NOMO-1 treated with DMSO at 0.1 percent for 48 hours (cell line): ENCODE results near the gene CCDC50.

ENCODE experiments used
- DNase-seq: peaks from one replicate; lab custom pipeline; 2025; ENCODE audit not compliant: unreplicated experiment; lab: John Stamatoyannopoulos, UW

CCDC50 gene

DNA sequence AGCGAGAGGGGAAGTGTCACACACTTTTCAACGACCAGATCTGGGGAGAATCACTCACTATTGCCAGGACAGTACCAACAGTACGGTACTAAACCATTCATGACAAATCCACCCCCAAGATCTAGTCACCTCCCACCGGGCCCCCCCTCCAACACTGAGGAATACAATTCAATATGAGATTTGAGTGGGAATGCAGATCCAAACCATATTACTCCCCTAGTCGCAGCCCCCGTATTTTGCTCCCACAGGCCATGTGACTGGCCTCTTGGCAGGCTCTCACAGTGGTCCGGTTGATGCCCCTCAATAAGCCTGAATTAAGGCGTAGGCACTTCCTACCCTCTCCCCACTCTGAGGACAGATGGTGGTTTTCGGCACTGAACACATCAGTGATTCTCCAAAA lies 86.4 kb downstream of the CCDC50 start:
- DNase-seq: peak; percentile 18

DNA sequence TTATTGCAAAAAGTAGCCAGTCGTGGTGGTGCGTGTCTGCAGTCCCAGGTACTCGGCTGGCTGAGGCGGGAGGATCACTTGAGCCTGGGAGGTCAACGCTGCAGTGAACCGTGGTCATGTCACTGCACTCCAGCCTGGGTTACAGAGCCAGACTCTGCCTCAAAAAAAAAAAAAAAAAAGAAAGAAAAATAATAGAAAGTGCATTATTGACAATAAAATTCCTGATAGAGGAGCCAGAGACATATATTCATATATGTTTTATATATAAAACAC lies 88.2 kb downstream of the CCDC50 start:
- DNase-seq: no peak

DNA sequence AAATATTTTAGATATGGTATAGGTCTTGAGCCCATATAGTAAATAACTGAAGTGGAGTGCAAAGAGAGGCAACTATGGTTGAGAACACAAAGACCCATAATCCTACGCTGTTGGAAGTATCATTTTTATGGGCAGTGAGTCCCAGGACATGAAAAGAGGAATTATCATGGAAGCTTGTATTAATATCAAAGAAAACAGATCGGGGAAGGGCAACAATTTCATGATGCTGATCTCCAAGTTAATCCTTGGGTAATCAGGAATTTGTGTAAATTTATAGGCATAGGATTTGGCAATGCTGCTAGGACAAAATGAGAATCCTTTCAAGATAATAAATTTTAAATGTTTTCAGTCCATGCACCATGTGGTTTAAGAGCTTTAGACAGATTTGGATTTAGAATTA lies 91.6 kb downstream of the CCDC50 start:
- DNase-seq: no peak

DNA sequence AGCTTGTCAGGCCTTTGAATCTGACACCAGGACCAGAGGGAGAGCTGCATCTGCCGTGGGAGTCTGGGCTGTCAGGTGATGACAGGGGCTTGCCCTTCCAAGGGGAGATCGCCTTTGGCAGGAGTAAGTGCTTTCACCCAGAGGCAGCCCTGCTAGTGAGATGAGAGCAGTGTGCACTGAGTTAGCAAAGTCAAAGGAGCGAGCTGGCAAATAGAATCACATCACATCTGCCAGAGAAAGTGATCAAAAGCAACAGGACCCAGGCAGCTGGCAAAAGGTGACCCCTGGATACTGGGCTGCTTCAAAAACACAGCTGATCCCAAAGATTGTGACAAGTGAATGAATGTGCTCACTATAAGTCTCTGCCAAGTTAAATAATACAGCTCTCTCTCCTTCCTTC lies 95.7 kb downstream of the CCDC50 start:
- DNase-seq: no peak

DNA sequence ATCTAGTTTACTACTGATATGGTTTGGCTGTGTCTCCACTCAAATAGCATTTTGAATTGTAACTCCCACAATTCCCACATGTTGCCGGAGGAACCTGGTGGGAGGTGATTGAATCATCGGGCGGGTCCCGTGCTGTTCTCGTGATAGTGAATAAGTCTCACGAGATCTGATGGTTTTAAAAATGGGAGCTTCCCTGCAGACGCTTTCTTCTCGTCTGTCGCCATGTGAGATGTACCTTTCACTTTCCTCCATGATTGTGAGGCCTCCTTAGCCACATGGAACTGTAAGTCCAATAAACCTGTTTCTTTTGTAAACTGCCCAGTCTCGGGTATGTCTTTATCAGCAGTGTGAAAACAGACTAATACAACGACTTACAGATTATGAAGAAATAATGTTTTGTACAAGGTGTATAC lies 96.1 kb downstream of the CCDC50 start:
- DNase-seq: no peak

DNA sequence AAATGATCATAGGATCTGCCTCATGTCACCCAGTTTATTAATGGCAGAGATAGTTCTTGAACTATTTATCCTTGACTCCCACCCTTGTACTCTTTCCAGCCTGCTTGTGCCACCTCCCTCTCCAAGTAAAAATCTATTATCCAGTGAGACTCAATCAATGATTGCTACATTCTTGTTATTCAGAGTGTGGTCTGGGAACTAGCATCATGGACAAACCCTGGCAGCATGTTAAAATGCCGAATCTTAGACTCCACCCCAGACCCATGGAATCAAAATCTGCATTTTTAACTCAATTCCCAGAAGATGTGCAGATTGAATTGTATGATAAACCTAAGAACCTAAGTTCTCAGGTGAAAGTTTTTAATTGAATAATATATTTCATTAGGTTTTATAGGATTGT lies 97.1 kb downstream of the CCDC50 start:
- no peak for DNase-seq

DNA sequence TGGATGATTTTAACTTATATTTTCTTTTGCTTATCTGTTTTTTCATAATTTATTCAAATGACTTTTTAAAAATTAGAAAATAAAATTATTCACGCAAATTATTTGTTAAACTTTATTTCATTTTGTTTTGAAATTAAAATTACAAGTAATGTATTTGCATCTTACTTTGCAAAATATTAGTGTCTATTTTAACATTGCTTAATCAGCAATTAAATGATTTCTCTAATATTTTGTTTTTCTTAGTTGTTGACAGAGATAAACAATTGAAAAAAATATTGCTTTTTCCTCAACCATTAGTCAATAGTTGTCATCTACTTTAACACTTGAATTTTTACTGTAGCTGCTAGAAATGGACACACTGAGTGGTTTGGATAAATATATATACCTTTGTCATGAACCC lies 99.0 kb downstream of the CCDC50 start:
- no peak for DNase-seq

DNA sequence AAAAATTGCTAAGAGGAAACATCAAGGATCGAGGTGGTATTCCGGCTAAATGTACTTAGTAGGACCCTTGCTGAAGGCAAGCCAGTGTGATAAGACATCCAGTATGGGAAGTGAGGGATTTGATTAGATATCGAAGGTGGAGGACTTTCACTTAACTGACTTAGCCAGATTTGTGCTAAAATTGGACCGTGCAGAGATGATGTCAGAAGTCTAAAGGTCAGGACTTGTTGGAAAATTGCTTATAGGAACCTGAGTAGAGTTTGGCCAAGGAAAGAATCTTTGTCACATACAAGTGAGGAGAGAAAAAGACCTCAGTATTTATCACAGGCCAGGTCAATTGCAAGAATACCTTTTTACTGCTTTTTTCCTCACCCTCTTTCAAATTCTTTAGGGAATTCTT lies 100.9 kb downstream of the CCDC50 start:
- DNase-seq: no peak

DNA sequence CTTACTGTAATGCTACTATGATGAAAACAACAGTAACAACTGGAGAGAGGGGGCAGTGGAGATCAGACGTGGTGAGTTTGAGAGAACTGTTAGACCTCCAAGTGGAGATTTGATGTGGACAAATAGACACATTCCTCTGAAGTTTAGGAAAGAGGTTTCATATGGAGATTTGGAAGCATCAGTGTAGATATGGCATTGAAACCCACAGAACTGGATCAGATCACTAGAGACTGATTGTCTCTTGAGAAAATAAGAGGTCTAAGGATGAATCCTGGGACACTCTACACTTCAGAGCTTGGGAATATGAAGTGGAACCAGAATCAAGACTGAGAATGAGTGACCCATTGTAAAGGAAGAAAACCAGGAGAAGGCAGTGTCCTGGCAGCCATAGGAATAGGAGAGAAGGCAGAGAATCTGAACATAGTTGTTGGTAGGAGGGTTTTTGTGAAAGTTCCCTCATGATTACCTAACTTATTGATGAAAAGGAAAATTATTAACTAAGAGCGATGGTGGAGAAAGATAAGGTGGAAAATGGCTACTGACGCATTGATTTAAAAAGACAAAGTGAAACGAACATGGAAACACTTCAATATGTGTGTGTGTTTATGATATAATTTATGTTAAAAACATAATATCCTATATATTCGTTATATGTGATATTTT lies 102.1 kb downstream of the CCDC50 start:
- no peak for DNase-seq

DNA sequence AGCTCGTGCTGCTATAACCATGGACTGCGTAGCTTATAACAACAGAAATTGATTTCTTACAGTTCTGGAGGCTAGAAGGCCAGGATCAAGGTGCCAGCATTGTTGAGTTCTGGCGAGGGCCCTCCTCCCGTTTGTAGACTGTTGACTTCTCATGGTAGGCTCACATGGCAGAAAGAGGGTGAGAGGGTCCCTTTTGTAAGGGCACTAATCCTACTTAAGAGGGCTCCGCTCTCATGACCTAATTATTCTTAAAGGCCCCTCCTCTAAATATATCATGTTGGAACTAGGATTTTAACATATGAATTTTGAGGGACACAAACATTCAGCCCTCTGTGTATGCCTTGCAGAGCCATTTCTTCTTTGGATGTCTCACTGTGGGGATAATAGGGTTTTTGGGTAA lies 103.0 kb downstream of the CCDC50 start:
- no peak for DNase-seq

DNA sequence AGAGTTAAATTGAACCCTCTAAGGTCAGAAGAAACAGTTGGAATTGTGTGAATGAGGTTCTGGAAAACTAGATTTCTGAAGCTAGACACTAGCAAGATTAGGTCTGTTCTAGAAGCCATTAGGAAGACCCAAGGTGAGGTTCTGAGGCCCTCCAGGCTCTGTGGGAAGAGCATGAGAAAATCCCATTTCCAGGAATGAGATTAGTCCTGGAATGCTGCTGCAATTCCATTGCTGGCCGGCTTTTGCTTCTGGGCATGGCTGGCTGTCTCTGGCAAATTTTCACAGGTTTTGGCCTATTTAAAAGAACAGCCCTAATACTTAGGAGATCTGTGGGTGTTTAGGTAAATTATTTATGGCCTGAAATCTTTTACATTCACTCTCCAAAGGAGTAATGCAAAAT lies 104.8 kb downstream of the CCDC50 start:
- DNase-seq: no peak

DNA sequence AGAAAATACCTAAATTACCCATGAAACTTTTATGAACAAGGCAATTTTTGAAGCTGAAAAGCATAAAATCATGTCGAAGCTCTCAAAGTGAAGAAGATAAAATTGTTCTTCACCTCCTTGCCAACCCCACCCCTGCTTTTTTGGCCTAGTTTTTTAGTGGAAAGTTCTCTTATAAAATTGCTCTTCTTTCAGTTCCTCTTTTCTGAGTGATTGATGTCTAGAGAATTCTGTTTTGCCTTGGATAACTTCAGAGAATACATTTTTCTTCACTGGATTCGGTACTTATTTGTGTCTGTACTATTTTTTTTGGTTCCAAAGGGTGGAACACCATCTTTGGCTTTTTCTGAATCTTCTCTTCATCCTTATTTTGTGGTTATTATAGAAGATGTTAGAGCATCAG lies 106.8 kb downstream of the CCDC50 start:
- peak; percentile 59 for DNase-seq

DNA sequence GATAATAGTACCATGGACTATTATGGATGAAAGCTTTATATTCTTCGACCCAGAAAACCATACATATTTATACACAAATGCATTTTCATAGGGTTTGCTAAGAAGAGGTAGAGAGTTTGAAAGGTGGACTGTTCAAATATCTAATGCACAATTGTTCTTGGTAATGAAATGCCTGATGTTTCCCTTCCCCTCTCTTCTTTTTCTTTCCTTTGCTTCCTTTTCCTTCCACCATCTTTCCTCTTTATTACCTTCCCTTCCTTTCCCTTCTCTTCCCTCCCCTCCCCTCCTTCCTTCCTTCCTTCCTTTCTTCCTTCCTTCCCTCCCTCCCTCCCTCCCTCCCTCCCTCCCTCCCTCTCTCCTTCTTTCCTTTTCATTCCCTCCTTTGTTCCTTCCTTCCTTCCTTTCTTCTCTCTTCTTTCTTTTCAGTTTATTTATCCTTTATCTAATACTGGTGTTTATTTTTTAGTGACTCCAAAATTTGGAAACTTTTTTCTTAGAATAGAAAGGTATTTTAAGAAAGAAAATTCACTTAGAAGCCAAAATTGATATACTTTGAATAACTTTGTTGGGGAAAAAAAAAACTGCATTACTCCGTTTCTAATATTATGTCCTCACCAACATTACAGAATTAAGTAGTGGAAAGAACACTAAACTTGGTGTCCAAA lies 109.1 kb downstream of the CCDC50 start:
- no peak for DNase-seq

DNA sequence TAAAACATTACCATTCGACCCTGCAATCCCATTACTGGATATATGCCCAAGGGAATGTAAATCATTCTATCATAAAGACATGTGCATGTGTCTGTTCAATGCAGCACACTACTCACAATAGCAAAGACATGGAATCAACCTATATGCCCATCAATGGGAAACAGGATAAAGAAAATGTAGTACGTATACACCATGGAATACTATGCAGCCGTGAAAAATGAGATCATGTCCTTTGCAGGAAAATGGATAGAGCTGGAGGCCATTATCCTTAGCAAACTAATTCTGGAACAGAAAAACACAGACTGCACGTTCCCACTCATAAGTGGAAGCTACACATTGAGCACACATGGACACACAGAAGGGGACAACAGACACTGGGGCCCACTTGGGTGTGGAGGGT lies 111.3 kb downstream of the CCDC50 start:
- DNase-seq: no peak

DNA sequence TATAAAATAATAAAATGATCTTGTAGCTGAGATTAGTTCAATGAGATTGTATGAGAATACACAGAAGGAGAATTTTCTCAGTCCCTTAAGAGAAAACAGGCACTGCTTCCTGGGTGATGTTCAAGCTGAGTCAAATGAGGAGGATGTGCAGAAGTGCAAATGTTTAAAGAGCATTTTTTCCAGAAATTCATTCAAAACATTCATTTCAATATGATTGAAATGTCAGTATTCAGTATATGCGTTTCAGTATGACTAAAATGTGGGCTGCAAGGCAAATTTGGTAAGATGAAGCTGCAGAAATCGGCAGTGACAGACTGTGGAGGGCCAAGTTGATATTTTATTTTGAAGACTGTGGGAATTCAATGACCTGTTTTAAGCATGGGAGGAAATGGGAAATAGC lies 112.5 kb downstream of the CCDC50 start:
- no peak for DNase-seq

DNA sequence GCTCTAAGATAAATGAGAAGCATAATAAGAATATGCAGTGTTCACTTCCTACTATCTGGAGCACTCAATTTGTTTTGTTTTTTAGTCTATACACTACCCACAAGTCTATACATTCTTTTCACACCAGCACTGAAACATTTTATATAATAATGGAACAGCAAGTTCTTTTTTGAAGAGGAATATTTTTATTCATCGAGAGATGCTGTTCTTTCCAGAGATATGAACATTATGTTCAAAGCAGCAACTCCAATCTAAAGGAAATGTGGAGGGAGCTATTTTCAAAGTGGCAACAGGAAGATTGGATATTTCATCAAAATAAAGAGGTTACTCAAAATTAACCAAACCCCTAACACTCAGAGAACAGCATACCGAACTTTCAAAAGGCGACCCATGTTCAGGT lies 115.4 kb downstream of the CCDC50 start:
- no peak for DNase-seq
